Neural progenitor cell (in vitro differentiated cells): Measurements from ENCODE around the gene S100A7A. TPM values are rescaled to one million over a fixed set of nuclear protein-coding genes. Genes with fewer than 3 reads are reported as not detected.

Source experiments
- DNase-seq: peaks from one replicate; pipeline ENCODE4 v3.0.0-alpha.2; 2016; ENCODE audit warnings: low spot score
- H2AFZ ChIP-seq: fragments of 200-600 bp; sonication (generic); replicated peaks from 2 replicates; pipeline ENCODE4 v1.6.1; 2016; ENCODE audit warnings: antibody characterized with exemption
- H3F3A ChIP-seq: fragments of 200-600 bp; sonication (generic); 2 replicates; pipeline ENCODE4 v1.6.1; 2016; ENCODE audit warnings: antibody characterized with exemption, low read depth
- H3K27ac ChIP-seq: fragments of 200-600 bp; sonication (generic); 2 replicates; pipeline ENCODE4 v1.5.1; 2016; ENCODE audit warnings: mild to moderate bottlenecking
- H3K27me3 ChIP-seq: fragments of 200-600 bp; sonication (generic); 2 replicates; pipeline ENCODE4 v1.6.1; 2016; ENCODE audit warnings: mild to moderate bottlenecking, moderate library complexity
- H3K36me3 ChIP-seq: fragments of 200-600 bp; sonication (generic); 2 replicates; pipeline ENCODE4 v1.5.1; 2016
- H3K4me1 ChIP-seq: fragments of 200-600 bp; sonication (generic); 2 replicates; pipeline ENCODE4 v1.6.1; 2016; ENCODE audit warnings: mixed run types
- H3K4me2 ChIP-seq: fragments of 200-600 bp; sonication (generic); 2 replicates; pipeline ENCODE4 v1.6.1; 2016
- H3K4me3 ChIP-seq: fragments of 200-600 bp; sonication (generic); 2 replicates; pipeline ENCODE4 v1.5.1; 2016
- H3K79me2 ChIP-seq: fragments of 200-600 bp; sonication (generic); 2 replicates; pipeline ENCODE4 v1.6.1; 2016; ENCODE audit warnings: low read depth
- H3K9ac ChIP-seq: fragments of 200-600 bp; sonication (generic); 2 replicates; pipeline ENCODE4 v1.6.1; 2016
- H3K9me3 ChIP-seq: fragments of 200-600 bp; sonication (generic); 2 replicates; pipeline ENCODE4 v1.5.1; 2016; ENCODE audit warnings: low read depth
- H4K20me1 ChIP-seq: fragments of 200-600 bp; sonication (generic); 2 replicates; pipeline ENCODE4 v1.6.1; 2016; ENCODE audit warnings: low read depth
- H3K27ac Mint-ChIP-seq: 3 replicates; pipeline ENCODE4 v1.8.0; 2021; ENCODE audit warnings: mixed read lengths
- H3K27me3 Mint-ChIP-seq: 2 replicates; pipeline ENCODE4 v1.8.0; 2022; ENCODE audit warnings: low read depth, mild to moderate bottlenecking, inconsistent platforms, moderate library complexity, mixed read lengths; ENCODE audit not compliant: insufficient read depth
- H3K36me3 Mint-ChIP-seq: 3 replicates; pipeline ENCODE4 v1.8.0; 2021; ENCODE audit warnings: mixed read lengths
- H3K4me1 Mint-ChIP-seq: 3 replicates; pipeline ENCODE4 v1.8.0; 2021; ENCODE audit warnings: mixed read lengths
- H3K4me3 Mint-ChIP-seq: 3 replicates; pipeline ENCODE4 v1.8.0; 2021; ENCODE audit warnings: mild to moderate bottlenecking, moderate library complexity, mixed read lengths
- H3K9me3 Mint-ChIP-seq: 3 replicates; pipeline ENCODE4 v1.8.0; 2020; ENCODE audit warnings: mixed read lengths
- EZH2 ChIP-seq: fragments of 200-600 bp; sonication (generic); IDR thresholded peaks from 2 replicates; pipeline ENCODE4 v1.6.1; 2017; ENCODE audit warnings: antibody characterized with exemption, mild to moderate bottlenecking, moderate library complexity
- EZH2phosphoT487 ChIP-seq: fragments of 200-600 bp; sonication (generic); IDR thresholded peaks from 2 replicates; pipeline ENCODE4 v1.6.1; 2017; ENCODE audit warnings: antibody characterized with exemption
- total RNA-seq: library from RNA; depleted of rRNA; stranded (reverse); fragments of >200 nt; gene quantifications from 2 replicates; pipeline ENCODE4 v1.2.3, GENCODE V29; 2015; ENCODE audit warnings: low replicate concordance
- TF ChIP-seq, protein P1 (sequence below): fragments of 200-600 bp; sonication (generic); IDR thresholded peaks from 2 replicates; pipeline ENCODE4 v1.5.1; 2017; ENCODE audit warnings: antibody characterized with exemption, mild to moderate bottlenecking

S100A7A gene
- total RNA-seq, 1 donor from 2014 or later: not detected

GRCh38 chr1:153394391-153394790 lies 21.9 kb upstream of the S100A7A start:
- no peak overlapping the region for H2AFZ ChIP-seq
- no peaks in the 10 kb centered on the region for H3F3A ChIP-seq
- H3K27ac ChIP-seq: no peak overlapping the region
- H3K9me3 ChIP-seq: no peaks in the 10 kb centered on the region
- no peak overlapping the region for H3K4me2 ChIP-seq
- Mint-ChIP-seq H3K4me1 (no peaks in the 10 kb centered on the region), H3K27me3 (peaks cover 7% of the 10 kb centered on the region), H3K36me3 (no peaks in the 10 kb centered on the region), H3K4me3 (no peak overlapping the region), H3K9me3 (no peaks in the 10 kb centered on the region), H3K27ac (no peak overlapping the region)
- DNase-seq: no peak
- no peaks in the 10 kb centered on the region for H4K20me1 ChIP-seq
- H3K36me3 ChIP-seq: no peaks in the 10 kb centered on the region
- H3K79me2 ChIP-seq: no peaks in the 10 kb centered on the region
- no peaks in the 10 kb centered on the region for H3K27me3 ChIP-seq
- H3K4me3 ChIP-seq: no peak overlapping the region
- H3K9ac ChIP-seq: no peak overlapping the region
- no peak for TF ChIP-seq EZH2phosphoT487
- TF ChIP-seq, protein P1, sequence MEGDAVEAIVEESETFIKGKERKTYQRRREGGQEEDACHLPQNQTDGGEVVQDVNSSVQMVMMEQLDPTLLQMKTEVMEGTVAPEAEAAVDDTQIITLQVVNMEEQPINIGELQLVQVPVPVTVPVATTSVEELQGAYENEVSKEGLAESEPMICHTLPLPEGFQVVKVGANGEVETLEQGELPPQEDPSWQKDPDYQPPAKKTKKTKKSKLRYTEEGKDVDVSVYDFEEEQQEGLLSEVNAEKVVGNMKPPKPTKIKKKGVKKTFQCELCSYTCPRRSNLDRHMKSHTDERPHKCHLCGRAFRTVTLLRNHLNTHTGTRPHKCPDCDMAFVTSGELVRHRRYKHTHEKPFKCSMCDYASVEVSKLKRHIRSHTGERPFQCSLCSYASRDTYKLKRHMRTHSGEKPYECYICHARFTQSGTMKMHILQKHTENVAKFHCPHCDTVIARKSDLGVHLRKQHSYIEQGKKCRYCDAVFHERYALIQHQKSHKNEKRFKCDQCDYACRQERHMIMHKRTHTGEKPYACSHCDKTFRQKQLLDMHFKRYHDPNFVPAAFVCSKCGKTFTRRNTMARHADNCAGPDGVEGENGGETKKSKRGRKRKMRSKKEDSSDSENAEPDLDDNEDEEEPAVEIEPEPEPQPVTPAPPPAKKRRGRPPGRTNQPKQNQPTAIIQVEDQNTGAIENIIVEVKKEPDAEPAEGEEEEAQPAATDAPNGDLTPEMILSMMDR: no peak
- TF ChIP-seq EZH2: no peak
- H3K4me1 ChIP-seq: no peaks in the 10 kb centered on the region

DNA sequence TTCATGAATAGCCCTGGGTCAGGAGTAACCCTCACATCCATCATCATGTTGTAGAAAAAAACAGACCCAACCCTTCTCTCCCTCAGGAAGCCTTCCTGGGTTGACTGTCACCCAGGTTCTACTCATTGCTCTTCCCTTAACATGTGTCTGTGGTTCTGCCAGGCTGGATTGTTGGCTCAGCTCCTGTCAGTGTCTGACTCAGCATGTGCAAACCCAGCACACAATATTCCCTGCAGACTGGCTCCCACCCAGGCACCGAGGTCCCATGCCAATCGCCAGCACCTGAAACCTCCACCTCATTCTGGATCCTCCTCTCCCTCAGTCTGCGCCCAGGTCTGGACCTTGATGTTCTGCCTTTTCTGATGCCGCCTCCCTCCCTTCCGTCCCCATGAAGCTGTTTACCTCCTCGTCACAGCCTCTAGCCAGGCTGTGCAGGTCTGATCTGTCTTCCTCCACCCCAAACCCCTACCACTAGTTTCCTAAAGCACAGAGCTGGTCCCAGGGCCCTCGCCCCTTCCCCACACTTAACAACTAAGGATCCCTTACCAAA lies 21.1 kb upstream of the S100A7A start:
- no peak overlapping the region for H3K27ac ChIP-seq
- H3K36me3 ChIP-seq: no peaks in the 10 kb centered on the region
- H3K4me3 ChIP-seq: no peak overlapping the region
- no peaks in the 10 kb centered on the region for H4K20me1 ChIP-seq
- DNase-seq: no peak
- H3K4me3 Mint-ChIP-seq: no peak overlapping the region
- H3K9ac ChIP-seq: no peak overlapping the region
- no peaks in the 10 kb centered on the region for H3K4me1 Mint-ChIP-seq
- no peaks in the 10 kb centered on the region for H3K9me3 Mint-ChIP-seq
- no peak overlapping the region for H3K4me2 ChIP-seq
- no peaks in the 10 kb centered on the region for H3K27me3 ChIP-seq
- H3K36me3 Mint-ChIP-seq: no peaks in the 10 kb centered on the region
- no peaks in the 10 kb centered on the region for H3K4me1 ChIP-seq
- H3F3A ChIP-seq: no peaks in the 10 kb centered on the region
- H3K9me3 ChIP-seq: no peaks in the 10 kb centered on the region
- H2AFZ ChIP-seq: no peak overlapping the region
- H3K27me3 Mint-ChIP-seq: peaks cover 10% of the 10 kb centered on the region
- TF ChIP-seq, protein P1: no peak
- TF ChIP-seq EZH2: no peak
- no peak for TF ChIP-seq EZH2phosphoT487
- no peaks in the 10 kb centered on the region for H3K79me2 ChIP-seq
- H3K27ac Mint-ChIP-seq: no peak overlapping the region

GRCh38 chr1:153395776-153396175 lies 20.5 kb upstream of the S100A7A start:
- Mint-ChIP-seq H3K27me3 (peaks cover 10% of the 10 kb centered on the region), H3K27ac (no peak overlapping the region), H3K4me1 (no peaks in the 10 kb centered on the region), H3K36me3 (no peaks in the 10 kb centered on the region), H3K9me3 (no peaks in the 10 kb centered on the region), H3K4me3 (no peak overlapping the region)
- H3K4me2 ChIP-seq: no peak overlapping the region
- no peaks in the 10 kb centered on the region for H3K36me3 ChIP-seq
- no peaks in the 10 kb centered on the region for H3F3A ChIP-seq
- no peaks in the 10 kb centered on the region for H3K4me1 ChIP-seq
- no peak overlapping the region for H3K4me3 ChIP-seq
- no peaks in the 10 kb centered on the region for H4K20me1 ChIP-seq
- no peak for TF ChIP-seq EZH2phosphoT487
- no peak for TF ChIP-seq EZH2
- TF ChIP-seq, protein P1: no peak
- no peak overlapping the region for H3K27ac ChIP-seq
- no peak overlapping the region for H2AFZ ChIP-seq
- no peaks in the 10 kb centered on the region for H3K27me3 ChIP-seq
- H3K9ac ChIP-seq: no peak overlapping the region
- DNase-seq: no peak
- H3K9me3 ChIP-seq: no peaks in the 10 kb centered on the region
- H3K79me2 ChIP-seq: no peaks in the 10 kb centered on the region
